ENCODE measurements around the gene MLX. TPM values are rescaled to one million over a fixed set of nuclear protein-coding genes. Genes with fewer than 3 reads are reported as not detected.
"Not testable (repeated sequence)": the region's sequence is repeated elsewhere in the genome, so short reads cannot be mapped to it uniquely, and the experiment has no call there.

The MLX gene
- total RNA-seq, 2 donors from 2014 or later, result 24.9 to 28.7 TPM

DNA sequence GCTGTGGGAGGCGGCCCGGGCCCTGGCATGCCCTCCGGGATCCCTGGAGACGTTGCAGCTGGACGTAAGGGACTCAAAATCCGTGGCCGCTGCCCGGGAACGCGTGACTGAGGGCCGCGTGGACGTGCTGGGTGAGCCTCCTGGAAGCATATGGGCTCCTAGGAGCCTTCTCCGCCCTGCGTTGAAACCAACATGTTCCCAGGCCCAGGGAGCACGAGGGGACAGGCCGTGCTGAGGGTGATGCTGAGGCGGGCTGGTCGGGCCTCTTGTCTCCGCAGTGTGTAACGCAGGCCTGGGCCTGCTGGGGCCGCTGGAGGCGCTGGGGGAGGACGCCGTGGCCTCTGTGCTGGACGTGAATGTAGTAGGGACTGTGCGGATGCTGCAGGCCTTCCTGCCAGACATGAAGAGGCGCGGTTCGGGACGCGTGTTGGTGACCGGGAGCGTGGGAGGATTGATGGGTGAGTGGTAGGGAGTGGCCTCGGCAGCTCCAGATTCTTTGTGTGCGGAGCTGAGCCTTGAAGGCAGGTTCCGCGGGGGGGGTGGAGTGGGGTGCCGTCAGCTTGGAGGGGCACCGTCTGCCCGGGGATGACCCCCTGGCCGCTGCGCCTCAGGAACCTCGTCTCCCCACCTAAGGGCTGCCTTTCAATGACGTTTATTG is 13.6 kb upstream of the MLX start:
- TF ChIP-seq, protein P1, sequence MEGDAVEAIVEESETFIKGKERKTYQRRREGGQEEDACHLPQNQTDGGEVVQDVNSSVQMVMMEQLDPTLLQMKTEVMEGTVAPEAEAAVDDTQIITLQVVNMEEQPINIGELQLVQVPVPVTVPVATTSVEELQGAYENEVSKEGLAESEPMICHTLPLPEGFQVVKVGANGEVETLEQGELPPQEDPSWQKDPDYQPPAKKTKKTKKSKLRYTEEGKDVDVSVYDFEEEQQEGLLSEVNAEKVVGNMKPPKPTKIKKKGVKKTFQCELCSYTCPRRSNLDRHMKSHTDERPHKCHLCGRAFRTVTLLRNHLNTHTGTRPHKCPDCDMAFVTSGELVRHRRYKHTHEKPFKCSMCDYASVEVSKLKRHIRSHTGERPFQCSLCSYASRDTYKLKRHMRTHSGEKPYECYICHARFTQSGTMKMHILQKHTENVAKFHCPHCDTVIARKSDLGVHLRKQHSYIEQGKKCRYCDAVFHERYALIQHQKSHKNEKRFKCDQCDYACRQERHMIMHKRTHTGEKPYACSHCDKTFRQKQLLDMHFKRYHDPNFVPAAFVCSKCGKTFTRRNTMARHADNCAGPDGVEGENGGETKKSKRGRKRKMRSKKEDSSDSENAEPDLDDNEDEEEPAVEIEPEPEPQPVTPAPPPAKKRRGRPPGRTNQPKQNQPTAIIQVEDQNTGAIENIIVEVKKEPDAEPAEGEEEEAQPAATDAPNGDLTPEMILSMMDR (IDR thresholded peaks at IDR 0.05), result no peak
- no peak for TF ChIP-seq POLR2A (IDR thresholded peaks at IDR 0.05)
- H3K27me3 ChIP-seq, result no peaks in the 10 kb centered on the region
- H3K27ac ChIP-seq, result peak overlapping the region in 1 of 4 donors; percentile 94
- ATAC-seq, result no peak
- H3K36me3 ChIP-seq (replicated peaks in 1 of 2; ENCODE audit: insufficient read depth in 1 of 2, low read depth in 2 of 2), result no peaks in the 10 kb centered on the region
- WGBS, 2 donors, result 74 to 86% methylated on average over 17 to 42 of the region's 45 CpGs
- no peak overlapping the region for H3K4me3 ChIP-seq
- peaks cover 37% of the 10 kb centered on the region for H3K4me1 ChIP-seq
- DNase-seq, result no peak
- intact Hi-C loops (cut with DNase I), result no loop called here
- no peaks in the 10 kb centered on the region for H3K9me3 ChIP-seq

DNA sequence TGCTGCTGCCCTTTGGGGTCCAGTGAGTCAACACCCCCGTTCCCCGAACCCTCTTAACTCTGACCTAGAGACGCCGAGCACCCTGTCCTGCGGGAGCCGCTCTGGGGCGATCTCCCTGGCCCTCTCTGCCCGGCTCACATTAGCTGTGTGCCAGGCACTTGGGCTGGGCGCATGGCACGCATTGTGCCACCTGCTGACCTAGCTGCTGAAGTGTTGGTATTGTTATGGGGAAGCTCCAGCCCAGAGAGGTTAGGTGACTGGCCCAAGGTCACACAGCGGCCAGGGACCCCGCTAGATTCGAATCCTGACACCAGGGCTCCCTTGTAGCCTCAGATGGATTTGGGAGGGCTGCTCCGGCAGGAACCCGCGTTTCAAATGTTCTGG is 13.0 kb upstream of the MLX start:
- H3K4me3 ChIP-seq, result peak overlapping the region; percentile 53 to 67
- no peaks in the 10 kb centered on the region for H3K9me3 ChIP-seq
- H3K36me3 ChIP-seq (replicated peaks in 1 of 2; ENCODE audit: insufficient read depth in 1 of 2, low read depth in 2 of 2), result no peaks in the 10 kb centered on the region
- intact Hi-C loops (cut with DNase I), result no loop called here
- H3K27me3 ChIP-seq, result no peaks in the 10 kb centered on the region
- peak overlapping the region; percentile 78 to 94 (median 90) for H3K27ac ChIP-seq
- no peak for TF ChIP-seq POLR2A (IDR thresholded peaks at IDR 0.05)
- TF ChIP-seq, protein P1 (IDR thresholded peaks at IDR 0.05), result no peak
- WGBS, 2 donors, result 39% methylated on average over 16 of the region's 16 CpGs; no CpG with 5 or more reads in 1 of the 2 donors
- peak in 2 of 4 donors; percentile 31 to 46 for DNase-seq
- ATAC-seq, result peak; percentile 15
- H3K4me1 ChIP-seq, result peaks cover 31% of the 10 kb centered on the region

DNA sequence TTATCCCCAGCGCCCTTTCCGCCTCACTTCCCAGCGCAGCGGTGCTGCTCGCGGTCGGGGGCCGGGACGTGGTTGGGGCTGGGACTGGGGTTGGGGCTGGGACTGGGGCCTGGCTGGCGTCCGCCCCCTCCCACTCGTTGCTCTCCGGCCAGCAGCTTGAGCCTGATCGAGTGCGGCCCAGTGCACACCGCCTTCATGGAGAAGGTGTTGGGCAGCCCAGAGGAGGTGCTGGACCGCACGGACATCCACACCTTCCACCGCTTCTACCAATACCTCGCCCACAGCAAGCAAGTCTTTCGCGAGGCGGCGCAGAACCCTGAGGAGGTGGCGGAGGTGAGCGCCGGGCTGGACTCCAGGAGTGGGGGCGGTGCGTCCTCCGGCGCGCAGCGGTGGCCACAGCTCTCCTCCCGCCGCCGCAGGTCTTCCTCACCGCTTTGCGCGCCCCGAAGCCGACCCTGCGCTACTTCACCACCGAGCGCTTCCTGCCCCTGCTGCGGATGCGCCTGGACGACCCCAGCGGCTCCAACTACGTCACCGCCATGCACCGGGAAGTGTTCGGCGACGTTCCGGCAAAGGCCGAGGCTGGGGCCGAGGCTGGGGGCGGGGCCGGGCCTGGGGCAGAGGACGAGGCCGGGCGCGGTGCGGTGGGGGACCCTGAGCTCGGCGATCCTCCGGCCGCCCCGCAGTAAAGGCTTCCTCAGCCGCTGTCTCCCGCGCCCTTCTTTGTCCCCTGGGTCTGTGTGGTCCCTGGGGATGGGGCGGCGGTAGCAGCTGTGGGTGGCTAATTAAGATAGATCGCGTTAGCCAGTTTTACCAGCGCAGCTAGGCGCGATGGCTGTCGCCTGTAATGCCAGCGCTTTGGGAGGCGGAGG is 12.4 kb upstream of the MLX start:
- peak; percentile 95 for ATAC-seq
- H3K27me3 ChIP-seq, result no peaks in the 10 kb centered on the region
- H3K4me3 ChIP-seq, result peak overlapping the region; percentile 53 to 67
- no peaks in the 10 kb centered on the region for H3K9me3 ChIP-seq
- DNase-seq, result peak; percentile 85 to 89 (median 88)
- intact Hi-C loops (cut with DNase I), result no loop called here
- 0 to 1% methylated on average over 12 to 81 of the region's 82 CpGs for WGBS, 2 donors
- TF ChIP-seq, protein P1 (IDR thresholded peaks at IDR 0.05), result no peak
- peak; percentile 70 to 89 (median 87) for TF ChIP-seq POLR2A (IDR thresholded peaks at IDR 0.05)
- H3K36me3 ChIP-seq (replicated peaks in 1 of 2; ENCODE audit: insufficient read depth in 1 of 2, low read depth in 2 of 2), result no peaks in the 10 kb centered on the region
- H3K27ac ChIP-seq, result peak overlapping the region; percentile 78 to 94 (median 90)
- H3K4me1 ChIP-seq, result peaks cover 27% of the 10 kb centered on the region

DNA sequence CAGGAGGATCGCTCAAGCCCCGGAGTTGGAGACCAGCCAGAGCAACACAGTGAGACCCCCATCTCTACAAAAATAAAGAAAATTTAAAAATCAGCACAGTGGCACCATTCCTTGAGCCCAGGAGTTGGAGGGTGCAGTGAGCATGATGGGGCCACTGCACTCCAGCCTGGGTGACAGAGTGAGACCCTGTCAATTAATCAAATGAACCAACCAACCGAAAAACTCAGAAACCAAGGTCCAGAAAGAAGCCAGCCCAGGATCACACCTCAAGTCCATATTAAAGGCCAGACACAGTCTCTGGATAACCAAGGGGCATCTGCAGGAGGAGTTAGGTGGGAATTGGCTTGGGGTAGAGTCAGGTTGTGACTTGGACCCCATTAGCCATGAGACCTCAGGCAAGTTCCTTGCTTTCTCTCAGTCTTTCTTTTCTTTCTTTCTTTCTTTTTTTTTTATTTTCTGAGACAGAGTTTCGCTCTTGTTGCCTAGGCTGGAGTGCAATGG is 11.7 kb upstream of the MLX start:
- intact Hi-C loops (cut with DNase I), result no loop called here
- TF ChIP-seq, protein P1 (IDR thresholded peaks at IDR 0.05), result no peak
- TF ChIP-seq POLR2A (IDR thresholded peaks at IDR 0.05), result no peak
- peak overlapping the region; percentile 53 to 67 for H3K4me3 ChIP-seq
- no peak for DNase-seq
- H3K36me3 ChIP-seq (replicated peaks in 1 of 2; ENCODE audit: insufficient read depth in 1 of 2, low read depth in 2 of 2), result no peaks in the 10 kb centered on the region
- H3K27ac ChIP-seq, result peak overlapping the region; percentile 78 to 94 (median 90)
- WGBS, 2 donors, result 25% methylated on average over 4 of the region's 4 CpGs
- peaks cover 27% of the 10 kb centered on the region for H3K4me1 ChIP-seq
- peak; percentile 4 for ATAC-seq
- H3K27me3 ChIP-seq, result no peaks in the 10 kb centered on the region
- no peaks in the 10 kb centered on the region for H3K9me3 ChIP-seq

DNA sequence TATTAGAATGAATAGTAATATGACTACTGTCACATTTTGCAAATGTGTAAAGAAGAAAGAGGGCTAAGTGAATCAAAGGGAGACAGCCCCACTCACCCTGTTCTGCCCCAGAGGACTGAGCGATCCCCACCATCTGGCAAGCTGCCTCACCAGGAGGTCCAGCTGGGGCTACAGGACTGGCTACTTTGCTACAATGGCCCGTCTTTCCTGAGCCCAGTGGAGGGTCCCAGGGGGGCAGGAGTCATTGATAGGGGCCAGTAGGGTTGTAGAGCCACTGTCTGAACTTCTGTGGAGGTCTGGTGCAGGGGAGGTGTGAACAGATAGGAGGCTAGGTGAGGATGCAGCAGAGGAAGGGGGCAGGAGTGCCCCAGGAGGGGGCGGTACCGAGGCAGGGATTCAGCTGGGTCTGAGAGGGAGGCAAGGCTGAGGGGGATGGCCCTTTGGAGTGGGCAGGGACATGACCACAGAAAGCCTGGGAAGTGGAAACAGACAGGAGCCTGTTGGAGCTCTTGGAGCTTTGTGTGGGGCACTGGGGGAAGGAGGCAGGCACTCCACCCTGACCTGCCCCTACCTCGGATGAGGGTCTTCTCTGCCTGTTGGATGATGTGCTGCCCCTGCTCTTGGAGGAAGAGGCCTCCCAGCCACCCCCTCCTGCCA is 10.8 kb upstream of the MLX start:
- H3K27me3 ChIP-seq; H3K27ac ChIP-seq; H3K36me3 ChIP-seq (replicated peaks in 1 of 2; ENCODE audit: insufficient read depth in 1 of 2, low read depth in 2 of 2); ATAC-seq; H3K4me3 ChIP-seq; H3K9me3 ChIP-seq; DNase-seq; intact Hi-C loops (cut with DNase I): not testable (repeated sequence)
- WGBS, 2 donors, result 53 to 71% methylated on average over 5 of the region's 5 CpGs
- peaks cover 28% of the 10 kb centered on the region for H3K4me1 ChIP-seq
